Ascending aorta (tissue), 2 donors: ENCODE results near the gene EIF2S1. TPM values are rescaled to one million over a fixed set of nuclear protein-coding genes. Genes with fewer than 3 reads are reported as not detected.
"Not testable (repeated sequence)": the region's sequence is repeated elsewhere in the genome, so short reads cannot be mapped to it uniquely, and the experiment has no call there.

Experiments
- DNase-seq, 2 donors: peaks; one replicate each; pipeline ENCODE4 v3.0.0-alpha.2; 2019; ENCODE audit warnings: low spot score in 2 of 2
- H3K27ac ChIP-seq, 2 donors: fragments of 200-600 bp; sonication (generic); one replicate each; pipeline ENCODE4 v1.5.1; 2016 to 2017; ENCODE audit warnings: mild to moderate bottlenecking in 1 of 2
- H3K27me3 ChIP-seq: fragments of 200-600 bp; sonication (generic); one replicate; pipeline ENCODE4 v1.5.1; 2017
- H3K36me3 ChIP-seq, 2 donors: fragments of 200-600 bp; sonication (generic); one replicate each; pipeline ENCODE4 v1.5.1; 2016
- H3K4me1 ChIP-seq, 2 donors: fragments of 200-600 bp; sonication (generic); one replicate each; pipeline ENCODE4 v1.5.1; 2016 to 2017; ENCODE audit warnings: mild to moderate bottlenecking in 1 of 2
- H3K4me3 ChIP-seq, 2 donors: fragments of 200-600 bp; sonication (generic); one replicate each; pipeline ENCODE4 v1.5.1; 2016 to 2017; ENCODE audit warnings: mild to moderate bottlenecking in 1 of 2
- H3K9me3 ChIP-seq, 2 donors: fragments of 200-600 bp; sonication (generic); one replicate each; pipeline ENCODE4 v1.5.1; 2016
- CTCF ChIP-seq, 3 experiments: fragments of 200-600 bp in 2 of 3; fragments of 450-650 bp in 1 of 3; sonication (generic) in 2 of 3; IDR thresholded peaks; one replicate each; pipeline ENCODE4 v1.5.1; 2016 to 2019; ENCODE audit warnings: antibody characterized with exemption in 3 of 3, mild to moderate bottlenecking in 1 of 3, moderate library complexity in 1 of 3
- intact Hi-C: fragments of 100-400 bp; cut with DNase I; formaldehyde crosslinking; loops from one replicate; pipeline ENCODE4 v1.15.1; 2023
- total RNA-seq: library from RNA; depleted of rRNA; stranded (reverse); fragments of >200 nt; gene quantifications from one replicate; pipeline ENCODE4 v1.1.0, GENCODE V29; 2016

EIF2S1 gene
- total RNA-seq, 1 donor from 2014 or later, result 55.1 TPM

GRCh38 chr14:67405771-67406170 is 45.6 kb downstream of the EIF2S1 start:
- Histone ChIP-seq H3K36me3 (no peaks in the 10 kb centered on the region), H3K9me3 (no peaks in the 10 kb centered on the region), H3K27ac (no peak overlapping the region), H3K4me3 (no peak overlapping the region), H3K4me1 (no peaks in the 10 kb centered on the region), H3K27me3 (no peaks in the 10 kb centered on the region)
- intact Hi-C loops, result no loop called here
- no peak for DNase-seq
- no peak for TF ChIP-seq CTCF (IDR thresholded peaks at IDR 0.05)

- H3K27me3 ChIP-seq, H3K27ac ChIP-seq, H3K36me3 ChIP-seq, H3K9me3 ChIP-seq, H3K4me3 ChIP-seq, H3K4me1 ChIP-seq, intact Hi-C loops, DNase-seq: not testable (repeated sequence)
These were observed 48.1 kb downstream of the EIF2S1 start for GRCh38 chr14:67408122-67408801.

- no peak for TF ChIP-seq CTCF (IDR thresholded peaks at IDR 0.05)
- peaks cover 3% of the 10 kb centered on the region for H3K27me3 ChIP-seq
- no peak overlapping the region for H3K27ac ChIP-seq
- H3K9me3 ChIP-seq, result no peaks in the 10 kb centered on the region
- no peak for DNase-seq
- no peaks in the 10 kb centered on the region for H3K4me1 ChIP-seq
- no peak overlapping the region for H3K4me3 ChIP-seq
- H3K36me3 ChIP-seq, result no peaks in the 10 kb centered on the region
- intact Hi-C loops, result no loop called here
These were observed 49.3 kb downstream of the EIF2S1 start for GRCh38 chr14:67409461-67409860.

GRCh38 chr14:67410313-67410712 is 50.2 kb downstream of the EIF2S1 start:
- Histone ChIP-seq H3K4me3 (no peak overlapping the region), H3K9me3 (no peaks in the 10 kb centered on the region), H3K36me3 (no peaks in the 10 kb centered on the region), H3K27ac (no peak overlapping the region), H3K27me3 (peaks cover 3% of the 10 kb centered on the region), H3K4me1 (no peaks in the 10 kb centered on the region)
- intact Hi-C loops, result no loop called here
- no peak for DNase-seq
- no peak for TF ChIP-seq CTCF (IDR thresholded peaks at IDR 0.05)

DNA sequence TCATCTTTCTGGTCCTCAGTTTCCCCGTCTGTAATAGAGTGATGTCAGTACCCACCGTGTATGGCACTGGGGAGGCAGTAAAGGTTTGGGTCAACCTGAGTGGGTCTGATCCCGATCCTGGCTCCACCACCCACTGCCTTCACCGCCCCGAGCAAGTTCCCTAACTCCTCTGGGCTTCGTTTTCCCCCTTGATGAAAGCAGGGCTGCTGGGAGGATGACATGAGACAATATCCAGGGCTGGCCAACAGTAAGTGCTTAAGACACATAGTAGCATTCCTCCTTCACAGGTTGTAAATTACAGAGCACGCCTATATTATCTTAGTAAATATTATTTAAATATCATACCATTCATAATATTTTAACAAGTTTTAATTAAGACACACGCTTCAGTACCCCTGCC is 51.2 kb downstream of the EIF2S1 start:
- no peak for TF ChIP-seq CTCF (IDR thresholded peaks at IDR 0.05)
- no peak for DNase-seq
- Histone ChIP-seq H3K9me3 (no peaks in the 10 kb centered on the region), H3K36me3 (no peaks in the 10 kb centered on the region), H3K4me1 (no peaks in the 10 kb centered on the region), H3K27ac (no peak overlapping the region), H3K4me3 (peak overlapping the region; percentile 46 to 51), H3K27me3 (peaks cover 3% of the 10 kb centered on the region)
- intact Hi-C loops, result no loop called here

DNA sequence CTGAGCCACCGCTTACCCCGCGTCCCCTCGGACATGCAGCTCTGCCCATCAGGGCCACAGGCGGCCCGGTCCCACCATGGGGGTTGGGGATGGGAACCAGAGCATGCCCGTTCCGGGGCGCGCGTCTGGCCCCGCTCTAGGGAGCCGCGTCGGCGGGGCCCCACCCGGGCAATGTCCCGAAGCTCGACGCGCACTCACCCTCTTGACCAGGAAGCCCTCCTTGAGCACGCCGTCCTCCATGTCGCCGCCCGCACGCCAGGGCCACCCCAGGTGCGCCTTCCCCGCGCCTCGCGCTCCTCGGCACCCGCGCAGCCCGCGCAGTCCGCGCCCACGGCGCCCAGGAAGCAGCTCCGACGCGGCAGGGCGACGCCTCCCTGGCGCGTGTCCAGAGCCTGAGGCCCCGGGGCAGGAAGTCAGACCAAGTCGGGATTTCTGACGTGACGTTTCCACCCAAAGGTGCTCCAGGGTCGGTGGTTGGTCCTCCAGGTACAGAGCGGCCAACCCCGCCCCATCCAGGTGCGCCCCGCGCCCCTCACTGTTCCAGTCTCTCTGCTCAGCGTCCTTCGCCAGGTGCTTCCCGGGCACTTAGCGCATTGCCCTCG is 51.8 kb downstream of the EIF2S1 start, which contains the start of gene PLEK2:
Gene PLEK2 (minus strand): TSS at position 346 of the 602 bp plus-strand sequence. CDS start 106 bp downstream, at position 240.
- H3K4me3 ChIP-seq, result peak within 1 kb of the TSS; percentile 46 to 51
- intact Hi-C loops, result no loop called here

More for the DNA sequence above, 51.8 kb downstream of the EIF2S1 start, which contains the start of gene PLEK2:
- no peaks in the 10 kb centered on the region for H3K4me1 ChIP-seq
- TF ChIP-seq CTCF (IDR thresholded peaks at IDR 0.05), result no peak
- H3K36me3 ChIP-seq, result no peaks in the 10 kb centered on the region
- peaks cover 3% of the 10 kb centered on the region for H3K27me3 ChIP-seq
- H3K27ac ChIP-seq, result no peak within 1 kb of the TSS
- peak in 1 of 2 donors; percentile 68 for DNase-seq
- no peaks in the 10 kb centered on the region for H3K9me3 ChIP-seq
